Stimulated activated CD4-positive, alpha-beta T cell treated with anti-CD3 and anti-CD28 coated beads, Interleukin-12 subunit alpha, Interleukin-12 subunit beta, amount 100 ng/mL, for 48 hours (primary cell): ENCODE data around the gene SLC35F2.
A peak's percentile ranks its signal among the peaks of the same experiment; 100 is the strongest.
"Not testable (repeated sequence)": the region's sequence is repeated elsewhere in the genome, so short reads cannot be mapped to it uniquely, and the experiment has no call there.

Experiments used
- DNase-seq, 3 donors: peaks; one replicate each; pipeline ENCODE4 v3.0.0-alpha.2; 2020; ENCODE audit warnings: low read depth in 2 of 3, low spot score in 1 of 3

SLC35F2 gene

DNA sequence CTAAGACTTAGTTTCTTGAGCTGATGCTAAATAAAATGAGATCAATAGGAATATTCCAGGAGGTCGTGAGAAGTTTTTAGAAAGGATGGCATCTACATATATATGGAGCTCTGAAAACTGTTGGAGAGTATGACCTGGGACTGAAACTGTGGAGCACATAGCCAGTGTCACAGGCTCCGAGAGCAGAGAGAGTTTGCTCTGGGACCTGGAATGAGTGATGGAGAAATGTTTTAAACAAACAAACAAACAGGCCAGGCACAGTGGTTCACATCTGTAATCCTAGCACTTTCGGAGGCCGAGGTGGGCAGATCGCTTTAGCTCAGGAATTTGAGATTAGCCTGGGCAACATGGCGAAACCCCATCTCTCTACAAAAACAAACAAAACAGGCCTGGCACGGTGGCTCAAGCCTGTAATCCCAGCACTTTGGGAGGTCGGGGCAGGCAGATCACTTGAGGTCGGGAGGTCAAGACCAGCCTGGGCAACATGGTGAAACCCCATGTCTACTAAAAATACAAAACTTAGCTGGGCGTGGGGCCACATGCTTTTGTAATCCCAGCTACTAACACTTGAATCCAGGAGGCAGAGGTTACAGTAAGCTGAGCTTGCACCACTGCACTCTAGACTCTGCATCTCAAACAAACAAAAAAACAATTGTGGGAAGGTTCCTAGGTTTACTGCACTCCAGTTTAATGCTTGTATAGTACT lies 67.1 kb downstream of the SLC35F2 start:
- no peak for DNase-seq

DNA sequence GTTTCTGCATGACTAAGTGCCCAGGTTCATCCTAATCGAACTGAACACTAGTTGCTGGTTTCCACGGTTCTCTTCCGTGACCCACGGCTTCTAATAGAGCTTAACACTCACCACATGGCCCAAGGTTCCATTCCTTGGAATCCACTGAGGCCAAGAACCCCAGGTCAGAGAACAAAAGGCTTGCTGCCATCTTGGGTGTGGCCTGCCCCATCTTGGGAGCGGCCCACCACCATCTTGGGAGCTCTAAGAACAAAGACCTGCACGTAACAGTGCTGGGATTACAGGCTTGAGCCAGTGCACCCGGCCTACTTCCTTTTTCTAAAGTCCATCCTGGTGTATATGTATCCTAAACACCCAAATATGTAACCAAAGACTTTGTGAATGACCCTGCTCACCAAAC lies 68.8 kb downstream of the SLC35F2 start:
- DNase-seq, result no peak

GRCh38 chr11:107787733-107788132 lies 70.9 kb downstream of the SLC35F2 start:
- DNase-seq, result no peak

DNA sequence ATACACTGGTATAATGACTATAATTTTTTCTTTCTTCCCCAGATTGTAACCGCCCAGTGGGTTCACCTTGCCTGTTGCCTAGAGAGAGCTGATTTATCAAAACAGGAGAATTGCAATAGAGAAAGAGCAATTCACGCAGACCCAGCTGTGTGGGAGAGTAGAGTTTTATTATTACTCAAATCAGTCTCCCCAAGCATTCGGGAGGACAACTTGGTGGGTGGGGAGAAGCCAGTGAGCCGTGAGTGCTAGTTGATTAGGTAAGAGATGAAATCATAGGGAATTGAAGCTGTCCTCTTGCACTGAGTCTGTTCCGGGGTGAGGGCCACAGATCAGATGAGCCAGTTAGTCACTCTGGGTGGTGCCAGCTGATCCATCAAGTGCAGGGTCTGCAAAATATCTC lies 73.2 kb downstream of the SLC35F2 start:
- peak; percentile 18 to 30 (median 29) for DNase-seq

DNA sequence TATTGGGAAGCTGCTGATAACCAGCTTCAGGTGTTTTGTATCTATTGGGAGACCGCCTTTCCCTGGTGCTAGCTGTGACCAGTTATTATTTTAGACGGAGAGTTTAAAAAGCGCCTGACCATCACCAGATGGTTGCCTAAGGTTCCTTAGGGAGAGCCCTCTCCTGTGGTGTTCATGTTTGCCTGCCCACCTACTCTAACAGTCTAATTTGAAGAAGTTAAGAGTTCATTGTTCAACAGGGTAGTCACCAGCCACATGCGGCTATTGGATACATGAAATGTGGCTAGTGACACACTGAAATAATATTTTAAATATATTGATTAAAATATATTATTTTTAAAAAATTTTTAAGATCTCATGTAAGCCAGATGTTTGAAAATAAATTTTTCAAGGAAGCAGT lies 75.5 kb downstream of the SLC35F2 start:
- DNase-seq, result no peak

DNA sequence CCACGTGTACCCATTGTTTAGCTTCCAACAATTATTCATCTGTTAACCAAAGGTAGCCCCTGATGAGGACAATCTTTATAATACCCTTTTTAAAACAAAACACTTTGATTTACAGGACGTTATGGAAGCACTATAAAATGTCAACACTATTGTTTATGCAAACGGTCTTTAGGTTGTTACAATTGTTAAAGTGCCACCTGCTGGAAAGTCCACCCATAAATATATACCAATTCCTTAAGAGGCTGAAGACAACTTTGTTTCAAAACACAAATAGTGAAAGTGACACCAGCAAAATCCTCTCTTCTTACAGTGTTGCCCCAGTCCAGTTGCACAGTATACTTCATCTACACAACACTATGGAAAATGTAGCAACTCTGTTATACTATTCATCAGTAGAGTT lies 77.8 kb downstream of the SLC35F2 start:
- DNase-seq, result no peak

DNA sequence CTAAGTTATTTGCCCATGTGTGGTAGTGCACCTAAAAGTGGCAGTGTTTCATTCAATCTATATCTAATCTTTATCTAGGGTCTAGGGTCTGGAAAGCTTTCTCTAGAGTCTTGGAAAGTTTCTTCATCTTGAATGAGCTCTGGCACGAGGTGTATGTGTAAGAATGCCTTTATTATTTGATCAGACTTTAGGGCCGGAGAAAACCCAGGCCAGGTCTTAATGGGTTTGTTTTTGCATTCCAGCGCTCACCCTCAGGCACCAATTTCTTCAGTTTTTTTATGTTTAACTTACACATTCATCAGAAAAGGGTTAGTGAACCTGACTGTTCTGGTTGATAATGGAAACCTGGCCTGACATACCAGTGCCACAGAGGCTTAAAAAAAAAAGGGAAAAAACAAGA lies 78.5 kb downstream of the SLC35F2 start:
- DNase-seq, result no peak

GRCh38 chr11:107778839-107779517 lies 79.6 kb downstream of the SLC35F2 start:
- DNase-seq, result no peak

DNA sequence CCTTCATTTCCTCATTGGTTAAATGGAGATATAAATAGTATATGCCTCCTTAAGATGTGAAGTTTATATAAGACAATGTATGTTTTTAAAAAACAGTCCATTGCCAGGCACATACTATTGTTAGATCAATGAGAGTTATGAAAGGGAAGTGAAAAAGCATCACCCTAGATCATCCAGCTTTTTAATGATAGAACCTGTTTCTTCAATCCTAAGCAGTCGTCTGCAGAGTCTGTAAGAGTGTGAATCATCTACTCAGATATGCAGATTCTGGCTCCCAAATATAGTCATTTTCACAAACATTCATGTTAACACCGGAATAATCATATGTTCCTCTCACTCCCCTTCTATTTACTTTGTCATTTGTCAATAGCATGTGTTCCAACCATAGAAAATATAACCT lies 81.5 kb downstream of the SLC35F2 start:
- no peak for DNase-seq

GRCh38 chr11:107776062-107776461 lies 82.5 kb downstream of the SLC35F2 start:
- DNase-seq, result no peak

DNA sequence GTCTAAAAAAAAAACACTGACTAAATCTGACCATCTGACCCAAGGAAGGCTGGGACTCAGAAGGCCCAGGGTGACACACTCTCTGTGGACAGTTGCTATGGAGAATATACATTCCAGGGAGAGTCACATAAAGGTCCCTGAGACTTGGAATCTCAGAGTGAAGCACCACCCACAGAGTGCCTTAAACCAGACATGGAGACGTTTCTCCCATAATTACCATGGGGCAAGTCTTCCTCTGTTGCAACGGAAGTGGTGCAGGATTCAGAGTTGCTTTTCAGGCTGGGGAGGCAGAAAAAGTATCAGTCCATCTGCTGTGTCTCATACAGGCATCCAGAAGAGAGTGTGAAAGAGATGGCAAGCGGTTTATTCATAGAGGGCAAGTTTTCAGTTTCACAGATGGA lies 88.0 kb downstream of the SLC35F2 start:
- no peak for DNase-seq

GRCh38 chr11:107769189-107769588 lies 89.4 kb downstream of the SLC35F2 start:
- peak in 1 of 3 donors; percentile 4 for DNase-seq

DNA sequence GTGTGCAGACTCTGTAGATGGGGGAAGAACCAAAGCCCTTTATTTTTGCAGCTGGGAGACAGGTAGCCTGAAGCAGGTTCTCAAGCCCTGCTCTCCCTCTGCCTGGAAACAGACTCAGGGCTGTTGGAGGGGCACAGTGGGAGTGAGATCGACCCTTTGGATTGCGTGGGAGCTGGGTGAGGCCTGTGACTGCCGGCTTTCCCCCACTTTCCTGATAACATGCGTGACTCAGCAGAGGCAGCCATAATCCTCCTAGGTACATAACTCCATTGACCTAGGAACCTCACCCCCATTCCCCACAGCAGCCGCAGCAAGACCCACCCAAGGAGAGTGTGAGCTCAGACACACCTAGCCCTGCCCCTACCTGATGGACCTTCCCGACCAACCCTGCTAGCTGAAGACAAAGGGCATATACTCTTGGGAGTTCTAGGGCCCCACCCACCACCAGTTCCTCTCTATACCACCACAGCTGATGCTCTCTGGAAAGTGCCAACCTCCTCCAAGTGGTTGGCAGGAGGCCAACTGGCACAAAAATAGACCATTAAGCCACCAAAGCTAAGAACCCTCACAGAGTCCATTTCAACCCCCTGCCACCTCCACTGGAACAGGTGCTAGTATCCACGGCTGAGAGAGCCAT lies 99.8 kb downstream of the SLC35F2 start:
- not testable (repeated sequence) for DNase-seq

DNA sequence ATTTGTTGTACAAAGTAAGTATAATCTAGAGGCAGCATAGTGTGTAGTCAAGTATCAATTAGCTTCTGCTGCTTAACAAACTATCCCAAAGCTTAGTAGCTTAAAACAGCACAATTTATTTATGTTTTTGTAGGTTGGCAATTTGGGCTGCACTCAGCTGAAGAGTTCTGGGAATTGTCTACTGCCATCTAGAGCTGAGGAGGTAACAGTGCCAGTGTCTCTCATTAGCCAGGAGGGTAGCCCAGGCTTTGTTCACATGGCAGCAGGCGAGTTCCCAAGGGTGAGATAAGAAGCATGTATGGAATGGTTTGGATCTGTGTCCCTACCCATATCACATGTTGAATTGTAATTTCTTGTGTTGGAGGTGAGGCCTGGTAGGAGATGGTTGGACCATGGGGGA lies 100.9 kb downstream of the SLC35F2 start:
- DNase-seq, result no peak

DNA sequence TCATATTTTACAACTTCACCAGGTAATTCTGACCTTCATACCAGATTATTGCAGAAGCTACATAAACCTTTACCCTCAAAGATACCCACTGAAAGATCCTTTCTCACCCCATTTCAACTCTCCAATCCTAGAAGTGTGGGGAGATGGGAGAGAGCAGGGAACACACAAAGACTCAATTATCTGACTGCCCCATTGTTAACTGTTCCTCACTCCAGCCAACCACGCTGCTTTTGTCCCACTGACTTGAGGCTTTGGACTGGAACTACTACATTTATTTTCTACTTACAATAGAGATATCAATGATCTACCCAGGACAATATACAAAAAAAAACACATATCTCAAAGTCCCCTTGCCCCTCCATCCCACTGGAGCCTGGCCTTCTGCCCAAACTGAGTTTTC lies 102.0 kb downstream of the SLC35F2 start:
- no peak for DNase-seq

DNA sequence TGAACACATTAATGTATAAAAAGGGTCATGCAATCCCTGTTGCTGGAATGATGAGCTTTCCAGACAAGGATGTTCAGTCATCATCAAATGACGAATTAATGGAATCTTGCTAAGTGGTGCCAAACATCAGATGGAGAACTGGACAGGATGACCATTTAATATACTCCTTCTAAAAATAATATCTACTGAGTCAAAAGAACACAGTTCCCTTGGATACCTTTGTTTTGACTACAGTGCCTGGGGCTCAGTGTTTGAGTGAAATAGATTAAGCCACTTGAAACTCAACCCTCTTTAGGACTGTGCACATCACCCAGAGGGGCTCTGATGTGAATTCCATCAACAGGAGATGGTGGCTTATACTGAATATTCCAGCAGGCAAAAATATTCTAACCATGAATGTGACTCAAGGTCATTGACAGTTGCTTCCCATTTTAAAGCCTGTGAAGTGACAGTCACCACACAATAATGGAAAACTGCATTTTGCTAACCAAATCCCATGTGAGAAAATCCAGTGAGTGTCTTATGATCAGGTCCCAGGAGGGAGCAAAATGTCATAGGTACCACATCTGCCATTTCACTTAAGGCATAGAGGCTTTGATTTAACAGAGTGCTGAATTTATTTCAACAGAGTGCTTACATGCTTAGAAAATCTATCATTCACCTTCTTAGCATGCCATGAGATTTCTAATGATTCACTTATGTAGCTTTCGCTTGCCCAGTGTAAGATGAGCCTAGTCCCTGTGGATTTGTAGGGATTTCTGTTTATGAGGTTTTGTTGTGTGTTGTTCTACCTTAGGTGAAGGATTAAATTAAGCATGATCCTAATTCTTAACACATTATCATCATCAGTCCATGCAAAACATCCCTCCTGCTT lies 105.4 kb downstream of the SLC35F2 start:
- DNase-seq, result no peak

GRCh38 chr11:107752508-107752907 lies 106.1 kb downstream of the SLC35F2 start:
- no peak for DNase-seq

DNA sequence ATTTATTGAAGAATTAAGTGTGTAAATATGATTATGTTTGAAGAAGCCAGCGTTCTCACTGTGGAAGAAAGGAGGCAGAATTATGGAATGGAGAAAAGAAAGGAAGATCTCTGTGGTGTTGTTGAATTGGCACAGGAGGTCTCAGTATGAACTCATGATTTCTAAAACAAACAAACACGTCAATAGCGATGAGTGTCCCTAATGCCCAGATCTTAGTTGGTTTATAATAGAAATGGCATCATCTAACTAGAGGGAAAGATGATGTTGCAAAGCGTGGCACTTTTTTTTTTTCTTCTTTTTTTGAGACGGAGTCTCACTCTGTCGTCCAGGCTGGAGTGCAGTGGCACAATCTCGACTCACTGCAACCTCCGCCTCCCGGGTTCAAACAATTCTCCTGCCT lies 107.5 kb downstream of the SLC35F2 start:
- DNase-seq, result no peak

- no peak for DNase-seq
These were observed 108.3 kb downstream of the SLC35F2 start for GRCh38 chr11:107750313-107750712.

DNA sequence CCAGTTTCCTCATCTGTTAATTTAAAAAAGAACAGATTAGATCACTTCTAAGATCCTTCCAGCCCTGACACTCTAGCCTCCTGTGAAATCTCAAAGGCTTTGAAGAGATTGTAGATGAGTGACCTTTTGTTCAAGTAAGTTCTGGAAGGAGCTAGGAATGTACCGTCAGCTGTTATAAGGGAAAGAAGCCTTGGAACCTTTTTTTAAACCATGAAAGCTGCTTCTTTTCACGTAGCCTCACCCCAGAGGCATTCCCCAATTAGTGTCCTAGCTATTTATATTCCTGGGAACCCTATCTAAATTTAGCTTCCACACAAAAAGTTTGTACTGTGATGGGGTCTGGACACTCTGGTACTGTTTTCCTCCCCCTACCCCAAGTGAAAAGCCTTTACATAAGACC lies 111.0 kb downstream of the SLC35F2 start:
- no peak for DNase-seq

DNA sequence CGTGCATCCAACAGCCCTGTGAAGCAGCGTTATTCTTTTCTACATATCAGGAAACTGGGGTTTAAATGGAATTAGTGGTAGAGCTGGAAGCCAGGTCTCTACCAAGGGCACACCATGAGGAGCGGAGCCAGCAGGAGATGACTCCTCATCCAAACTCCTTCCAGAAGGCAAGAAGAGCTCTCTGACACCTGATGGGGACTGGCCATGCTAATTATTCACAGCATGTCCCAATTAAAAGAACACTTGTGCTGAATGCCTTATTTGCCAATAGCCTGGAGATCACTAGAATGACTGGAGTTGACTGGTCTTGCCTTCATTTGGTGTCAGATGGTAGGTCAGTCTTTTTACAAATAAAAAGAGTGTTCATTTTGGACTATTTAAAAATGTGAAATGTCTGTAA lies 113.9 kb downstream of the SLC35F2 start:
- DNase-seq, result no peak

GRCh38 chr11:107743191-107743590 lies 115.4 kb downstream of the SLC35F2 start:
- no peak for DNase-seq
